RWPE2 (cell line): ENCODE data around the gene MORN1.

Experiments used
- ATAC-seq: fragments of 200-7000 bp; cut with Tn5 transposase; 3 replicates; pipeline ENCODE4 v1.9.1; 2021; ENCODE audit warnings: low read depth
- DNase-seq: peaks from one replicate; pipeline ENCODE4 v3.0.0-alpha.2; 2020; ENCODE audit warnings: low spot score
- H3K27ac ChIP-seq: fragments of 450-650 bp; 2 replicates; pipeline ENCODE4 v1.5.1; 2017; ENCODE audit warnings: mild to moderate bottlenecking; ENCODE audit not compliant: poor library complexity, severe bottlenecking
- H3K27me3 ChIP-seq: fragments of 250-450 bp; sonication (Bioruptor Pico); 2 replicates; pipeline ENCODE4 v1.5.1; 2021; ENCODE audit warnings: mild to moderate bottlenecking, moderate library complexity; ENCODE audit not compliant: insufficient read depth, poor library complexity, severe bottlenecking
- H3K36me3 ChIP-seq: fragments of 250-450 bp; sonication (Bioruptor Pico); 2 replicates; pipeline ENCODE4 v1.5.1; 2020; ENCODE audit warnings: low read depth, mild to moderate bottlenecking, moderate library complexity
- H3K4me1 ChIP-seq: fragments of 250-450 bp; sonication (Bioruptor Pico); 2 replicates; pipeline ENCODE4 v1.5.1; 2021; ENCODE audit warnings: mild to moderate bottlenecking, moderate library complexity; ENCODE audit not compliant: insufficient read depth, poor library complexity, severe bottlenecking
- H3K4me3 ChIP-seq: fragments of 250-450 bp; sonication (Bioruptor Pico); 2 replicates; pipeline ENCODE4 v1.5.1; 2021; ENCODE audit warnings: mild to moderate bottlenecking, moderate library complexity; ENCODE audit not compliant: severe bottlenecking
- H3K9me3 ChIP-seq: fragments of 250-450 bp; sonication (Bioruptor Pico); 2 replicates; pipeline ENCODE4 v1.5.1; 2021; ENCODE audit warnings: mild to moderate bottlenecking, moderate library complexity; ENCODE audit not compliant: severe bottlenecking
- CTCF ChIP-seq: fragments of 450-650 bp; IDR thresholded peaks from one replicate; pipeline ENCODE4 v1.5.1; 2017; ENCODE audit warnings: mild to moderate bottlenecking, moderate library complexity; ENCODE audit not compliant: poor library complexity, severe bottlenecking

The MORN1 gene

GRCh38 chr1:2356401-2356800, 35.0 kb downstream of the MORN1 start:
- Histone ChIP-seq H3K27me3 (no peaks in the 10 kb centered on the region), H3K4me1 (no peaks in the 10 kb centered on the region), H3K4me3 (no peak overlapping the region), H3K27ac (no peak overlapping the region), H3K36me3 (no peaks in the 10 kb centered on the region), H3K9me3 (no peaks in the 10 kb centered on the region)
- DNase-seq (peak; percentile 52), ATAC-seq (no peak)
- no peak for TF ChIP-seq CTCF

GRCh38 chr1:2355373-2356261, 35.7 kb downstream of the MORN1 start:
- Histone ChIP-seq H3K9me3 (no peaks in the 10 kb centered on the region), H3K36me3 (no peaks in the 10 kb centered on the region), H3K27ac (no peak overlapping the region), H3K4me3 (no peak overlapping the region), H3K27me3 (no peaks in the 10 kb centered on the region), H3K4me1 (no peaks in the 10 kb centered on the region)
- TF ChIP-seq CTCF = no peak
- DNase-seq (peak; percentile 66), ATAC-seq (no peak)

GRCh38 chr1:2354511-2355372, 36.6 kb downstream of the MORN1 start:
- Histone ChIP-seq H3K4me3 (no peak overlapping the region), H3K27ac (no peak overlapping the region), H3K36me3 (no peaks in the 10 kb centered on the region), H3K4me1 (no peaks in the 10 kb centered on the region), H3K9me3 (no peaks in the 10 kb centered on the region), H3K27me3 (no peaks in the 10 kb centered on the region)
- TF ChIP-seq CTCF = no peak
- ATAC-seq (no peak), DNase-seq (peak; percentile 57)

GRCh38 chr1:2353551-2354438, 37.6 kb downstream of the MORN1 start:
- Histone ChIP-seq H3K27ac (no peak overlapping the region), H3K36me3 (no peaks in the 10 kb centered on the region), H3K27me3 (no peaks in the 10 kb centered on the region), H3K4me1 (no peaks in the 10 kb centered on the region), H3K4me3 (no peak overlapping the region), H3K9me3 (no peaks in the 10 kb centered on the region)
- ATAC-seq (no peak), DNase-seq (peak; percentile 33)
- no peak for TF ChIP-seq CTCF
